Astrocyte (in vitro differentiated cells and primary cell): ENCODE results near the gene TEX52. TPM values are rescaled to one million over a fixed set of nuclear protein-coding genes. Genes with fewer than 3 reads are reported as not detected.

Experiments used
- DNase-seq: peaks from one replicate; pipeline ENCODE4 v3.0.0-alpha.2; 2010; ENCODE audit warnings: low read depth
- FAIRE-seq: peaks from 2 replicates; lab custom pipeline; 2011; peaks lifted over from hg19 to GRCh38; lab: Jason Lieb, UNC
- H2AFZ ChIP-seq: 2 replicates; pipeline ENCODE4 v1.6.0; 2012; ENCODE audit warnings: low read depth, low read length, inconsistent platforms
- H3K27ac ChIP-seq: 2 replicates; pipeline ENCODE4 v1.5.1; 2011; ENCODE audit warnings: low read depth, low read length, inconsistent platforms
- H3K27me3 ChIP-seq: 2 replicates; pipeline ENCODE4 v1.6.0; 2011; ENCODE audit warnings: low read length, inconsistent platforms; ENCODE audit not compliant: insufficient read depth
- H3K36me3 ChIP-seq: 2 replicates; pipeline ENCODE4 v1.5.1; 2011; ENCODE audit warnings: low read length, inconsistent platforms; ENCODE audit not compliant: insufficient read depth
- H3K4me1 ChIP-seq: 2 replicates; pipeline ENCODE4 v1.5.1; 2011; ENCODE audit warnings: low read length, inconsistent platforms; ENCODE audit not compliant: insufficient read depth
- H3K4me2 ChIP-seq: 2 replicates; pipeline ENCODE4 v1.6.0; 2012; ENCODE audit warnings: low read length, inconsistent platforms
- H3K4me3 ChIP-seq: 2 replicates; pipeline ENCODE4 v1.5.1; 2011; ENCODE audit warnings: low read depth, mild to moderate bottlenecking, low read length, inconsistent platforms; ENCODE audit not compliant: insufficient read depth
- H3K79me2 ChIP-seq: 2 replicates; pipeline ENCODE4 v1.6.0; 2012; ENCODE audit warnings: mild to moderate bottlenecking, low read length, inconsistent platforms; ENCODE audit not compliant: insufficient read depth
- H3K9ac ChIP-seq: 2 replicates; pipeline ENCODE4 v1.6.0; 2012; ENCODE audit warnings: mild to moderate bottlenecking, low read length, inconsistent platforms
- H3K9me3 ChIP-seq: 2 replicates; pipeline ENCODE4 v1.5.1; 2012; ENCODE audit warnings: low read depth, mild to moderate bottlenecking, low read length, inconsistent platforms; ENCODE audit not compliant: insufficient read depth
- H4K20me1 ChIP-seq: 2 replicates; pipeline ENCODE4 v1.6.0; 2012; ENCODE audit warnings: low read length, inconsistent platforms; ENCODE audit not compliant: insufficient read depth
- H3K27ac Mint-ChIP-seq: one replicate; pipeline ENCODE4 v1.8.0; 2021; ENCODE audit warnings: mild to moderate bottlenecking, mixed read lengths; ENCODE audit not compliant: unreplicated experiment
- H3K27me3 Mint-ChIP-seq: one replicate; pipeline ENCODE4 v1.8.0; 2021; ENCODE audit warnings: low read depth, mixed read lengths; ENCODE audit not compliant: unreplicated experiment
- H3K36me3 Mint-ChIP-seq: one replicate; pipeline ENCODE4 v1.8.0; 2021; ENCODE audit warnings: low read depth, mixed read lengths; ENCODE audit not compliant: unreplicated experiment
- H3K4me1 Mint-ChIP-seq: one replicate; pipeline ENCODE4 v1.8.0; 2021; ENCODE audit warnings: low read depth, mixed read lengths; ENCODE audit not compliant: unreplicated experiment
- H3K4me3 Mint-ChIP-seq: one replicate; pipeline ENCODE4 v1.8.0; 2021; ENCODE audit warnings: mild to moderate bottlenecking, moderate library complexity, mixed read lengths; ENCODE audit not compliant: unreplicated experiment
- H3K9me3 Mint-ChIP-seq: one replicate; pipeline ENCODE4 v1.8.0; 2021; ENCODE audit warnings: mild to moderate bottlenecking, mixed read lengths; ENCODE audit not compliant: unreplicated experiment
- EZH2 ChIP-seq: IDR thresholded peaks from 2 replicates; pipeline ENCODE4 v1.6.1; 2012; ENCODE audit warnings: mild to moderate bottlenecking, low read length, inconsistent platforms; ENCODE audit not compliant: insufficient read depth
- total RNA-seq: library from RNA; stranded (reverse); gene quantifications from 2 replicates; pipeline ENCODE4 v1.2.1, GENCODE V29; 2021
- TF ChIP-seq, protein P1 (sequence below): IDR thresholded peaks from 2 replicates; pipeline ENCODE4 v1.5.1; 2011; ENCODE audit warnings: low read depth, mild to moderate bottlenecking, inconsistent platforms, low read length, moderate library complexity; ENCODE audit not compliant: insufficient read depth

The TEX52 gene
- total RNA-seq, 1 donor from 2014 or later: not detected

DNA sequence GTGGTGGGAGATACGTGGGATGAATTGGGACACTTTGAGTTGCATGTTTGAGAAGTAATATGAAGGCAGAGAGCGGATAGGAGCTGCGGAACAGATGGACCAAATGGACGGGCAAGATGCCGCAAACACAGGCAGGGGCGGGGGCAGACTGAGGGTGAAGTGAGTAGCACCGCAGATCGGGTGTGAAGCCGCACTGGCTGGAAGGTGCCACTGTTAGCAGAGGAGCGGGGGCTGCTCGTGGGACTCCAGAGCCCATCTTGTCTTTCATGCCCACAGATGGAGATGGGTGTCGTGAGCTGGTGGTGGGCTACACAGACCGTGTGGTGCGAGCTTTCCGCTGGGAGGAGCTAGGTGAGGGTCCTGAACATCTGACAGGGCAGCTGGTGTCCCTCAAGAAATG, 37.0 kb downstream of the TEX52 start:
- peaks cover 24% of the 10 kb centered on the region for H3K36me3 ChIP-seq
- H3K79me2 ChIP-seq: peaks cover 10% of the 10 kb centered on the region
- H3K4me1 Mint-ChIP-seq: no peaks in the 10 kb centered on the region
- H3K9ac ChIP-seq: no peak overlapping the region
- no peak overlapping the region for H2AFZ ChIP-seq
- H3K9me3 ChIP-seq: no peaks in the 10 kb centered on the region
- no peaks in the 10 kb centered on the region for H3K27me3 ChIP-seq
- H3K4me3 Mint-ChIP-seq: peak overlapping the region; percentile 6
- H3K27ac ChIP-seq: no peak overlapping the region
- FAIRE-seq (no peak), DNase-seq (no peak)
- H3K27ac Mint-ChIP-seq: no peak overlapping the region
- H3K9me3 Mint-ChIP-seq: no peaks in the 10 kb centered on the region
- H3K4me2 ChIP-seq: no peak overlapping the region
- H3K36me3 Mint-ChIP-seq: peaks cover 22% of the 10 kb centered on the region
- H3K4me1 ChIP-seq: no peaks in the 10 kb centered on the region
- no peak for TF ChIP-seq EZH2
- TF ChIP-seq, protein P1, sequence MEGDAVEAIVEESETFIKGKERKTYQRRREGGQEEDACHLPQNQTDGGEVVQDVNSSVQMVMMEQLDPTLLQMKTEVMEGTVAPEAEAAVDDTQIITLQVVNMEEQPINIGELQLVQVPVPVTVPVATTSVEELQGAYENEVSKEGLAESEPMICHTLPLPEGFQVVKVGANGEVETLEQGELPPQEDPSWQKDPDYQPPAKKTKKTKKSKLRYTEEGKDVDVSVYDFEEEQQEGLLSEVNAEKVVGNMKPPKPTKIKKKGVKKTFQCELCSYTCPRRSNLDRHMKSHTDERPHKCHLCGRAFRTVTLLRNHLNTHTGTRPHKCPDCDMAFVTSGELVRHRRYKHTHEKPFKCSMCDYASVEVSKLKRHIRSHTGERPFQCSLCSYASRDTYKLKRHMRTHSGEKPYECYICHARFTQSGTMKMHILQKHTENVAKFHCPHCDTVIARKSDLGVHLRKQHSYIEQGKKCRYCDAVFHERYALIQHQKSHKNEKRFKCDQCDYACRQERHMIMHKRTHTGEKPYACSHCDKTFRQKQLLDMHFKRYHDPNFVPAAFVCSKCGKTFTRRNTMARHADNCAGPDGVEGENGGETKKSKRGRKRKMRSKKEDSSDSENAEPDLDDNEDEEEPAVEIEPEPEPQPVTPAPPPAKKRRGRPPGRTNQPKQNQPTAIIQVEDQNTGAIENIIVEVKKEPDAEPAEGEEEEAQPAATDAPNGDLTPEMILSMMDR: no peak
- H3K4me3 ChIP-seq: no peak overlapping the region
- no peaks in the 10 kb centered on the region for H3K27me3 Mint-ChIP-seq
- peaks cover 3% of the 10 kb centered on the region for H4K20me1 ChIP-seq

DNA sequence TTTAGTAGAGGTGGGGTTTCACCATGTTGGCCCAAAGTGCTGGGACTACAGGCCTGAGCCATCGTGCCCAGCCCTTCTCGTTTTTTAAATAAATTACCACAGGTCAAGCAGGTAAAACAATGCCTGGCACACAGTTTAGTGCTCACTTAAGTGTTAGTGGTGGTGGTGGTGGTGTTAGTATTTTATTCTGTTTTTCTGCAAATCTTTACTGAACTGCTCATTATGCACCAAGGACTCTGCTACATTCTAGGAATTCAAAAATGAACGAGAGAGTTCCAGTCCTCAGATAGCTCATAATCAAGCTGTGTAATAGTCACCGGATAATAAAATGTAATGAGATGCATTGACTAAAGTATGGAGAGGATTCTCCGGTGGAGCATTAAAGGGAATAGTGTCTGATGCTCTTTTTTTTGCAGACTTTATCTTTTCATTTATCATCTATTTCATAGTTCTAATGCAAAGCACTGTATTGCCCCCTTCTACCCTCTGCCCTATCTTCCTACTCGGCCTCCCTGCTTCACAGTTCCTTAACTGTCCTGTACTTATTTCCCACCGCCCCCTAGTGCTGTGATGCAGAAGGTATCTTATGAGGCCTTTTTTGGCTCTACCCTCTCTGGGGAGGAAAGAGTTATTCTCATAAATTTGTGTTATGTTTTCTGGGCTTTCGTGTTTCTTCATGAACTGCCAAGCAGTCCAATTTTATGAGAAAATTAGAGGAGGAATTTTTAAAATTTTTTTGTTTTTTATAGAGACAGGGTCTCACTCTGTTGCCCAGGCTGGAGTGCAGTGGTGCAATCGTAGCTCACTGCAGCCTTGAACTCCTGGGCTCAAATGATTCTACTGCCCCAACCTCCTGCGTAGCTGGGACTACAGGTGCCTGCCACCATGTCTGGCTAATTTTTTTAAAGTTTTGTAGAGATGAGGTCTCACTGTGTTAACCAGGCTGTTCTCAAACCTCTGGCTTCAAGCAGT, 43.3 kb downstream of the TEX52 start:
- Mint-ChIP-seq H3K9me3 (no peaks in the 10 kb centered on the region), H3K4me3 (peak overlapping the region; percentile 98), H3K36me3 (peaks cover 7% of the 10 kb centered on the region), H3K4me1 (peaks cover 4% of the 10 kb centered on the region), H3K27me3 (no peaks in the 10 kb centered on the region), H3K27ac (peak overlapping the region; percentile 99)
- peak overlapping the region; percentile 93 for H3K4me2 ChIP-seq
- DNase-seq (peak; percentile 46), FAIRE-seq (no peak)
- no peak for TF ChIP-seq EZH2
- TF ChIP-seq, protein P1: peak; percentile 63
- H3K4me3 ChIP-seq: peak overlapping the region; percentile 97
- peaks cover 6% of the 10 kb centered on the region for H3K4me1 ChIP-seq
- H2AFZ ChIP-seq: peak overlapping the region; percentile 98
- H3K27ac ChIP-seq: peak overlapping the region; percentile 92
- H3K36me3 ChIP-seq: peaks cover 7% of the 10 kb centered on the region
- H3K9ac ChIP-seq: peak overlapping the region; percentile 91
- H3K27me3 ChIP-seq: no peaks in the 10 kb centered on the region
- no peaks in the 10 kb centered on the region for H3K9me3 ChIP-seq
- peaks cover 3% of the 10 kb centered on the region for H4K20me1 ChIP-seq
- H3K79me2 ChIP-seq: peaks cover 30% of the 10 kb centered on the region
